ENCODE data around the gene PRDM5. TPM values are rescaled to one million over a fixed set of nuclear protein-coding genes. Genes with fewer than 3 reads are reported as not detected.

PRDM5 gene
- total RNA-seq, 1 experiment from 2014 or later: 7.1 TPM

DNA sequence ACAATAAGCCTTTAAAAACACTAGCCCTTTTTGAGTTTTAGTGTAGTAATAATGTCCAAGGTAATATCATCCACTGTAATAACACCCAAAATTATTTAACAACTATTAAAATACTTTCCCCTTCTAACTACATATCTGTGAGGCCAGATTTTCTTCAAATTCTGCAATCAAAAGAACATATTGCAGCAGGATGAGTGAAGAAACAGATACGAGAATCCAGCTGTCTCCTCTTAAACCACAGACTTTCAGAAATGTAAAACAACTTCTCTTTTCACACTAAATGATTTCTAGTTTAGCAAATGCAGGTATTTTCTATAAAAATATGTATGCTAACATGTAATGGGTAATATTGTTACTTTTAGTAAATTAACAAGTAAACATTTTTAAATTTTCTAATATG lies 148.9 kb downstream of the PRDM5 start:
- CTCF ChIA-PET: no interaction called here

DNA sequence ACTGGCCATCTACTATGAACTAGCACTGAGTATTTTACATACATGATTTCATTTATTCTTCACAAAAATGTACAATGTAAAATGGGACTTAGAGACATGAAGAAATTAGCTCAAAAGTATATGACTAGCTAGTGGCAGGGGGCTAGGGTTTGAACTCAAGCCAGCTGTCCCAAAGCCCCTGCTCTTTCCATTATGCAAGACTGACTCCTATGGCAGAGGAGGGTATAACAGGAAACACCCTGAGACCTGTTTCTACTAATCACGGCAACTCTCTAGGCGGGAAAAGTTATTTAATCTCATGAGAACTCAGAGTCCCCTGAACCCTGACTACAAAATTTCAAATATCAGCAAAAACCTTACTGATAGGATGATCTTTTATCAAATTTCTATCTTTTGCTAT lies 150.6 kb downstream of the PRDM5 start:
- H3K36me3 ChIP-seq (ENCODE audit: insufficient read depth, low read length, poor library complexity, severe bottlenecking): no peaks in the 10 kb centered on the region
- CTCF ChIA-PET: no interaction called here
- H3K4me3 ChIP-seq (ENCODE audit: low read depth, low read length, poor library complexity, severe bottlenecking): no peak overlapping the region
- no TSS peak for BruUV-seq (replicated peaks)
- no peaks in the 10 kb centered on the region for H3K27me3 ChIP-seq (replicated peaks; ENCODE audit: insufficient read depth, low read depth, low read length, poor library complexity)
- intact Hi-C loops (cut with micrococcal nuclease; ENCODE audit: unreplicated experiment): no loop called here
- no peak overlapping the region for H3K27ac ChIP-seq (ENCODE audit: low read depth, low read length, poor library complexity, severe bottlenecking)
- H3K4me1 ChIP-seq (ENCODE audit: insufficient read depth, low read length, poor library complexity, severe bottlenecking): no peaks in the 10 kb centered on the region
- DNase-seq (ENCODE audit: low spot score): no peak
- H3K9me3 ChIP-seq (ENCODE audit: low read depth, low read length, poor library complexity, severe bottlenecking): no peaks in the 10 kb centered on the region
- TF ChIP-seq, protein P1, sequence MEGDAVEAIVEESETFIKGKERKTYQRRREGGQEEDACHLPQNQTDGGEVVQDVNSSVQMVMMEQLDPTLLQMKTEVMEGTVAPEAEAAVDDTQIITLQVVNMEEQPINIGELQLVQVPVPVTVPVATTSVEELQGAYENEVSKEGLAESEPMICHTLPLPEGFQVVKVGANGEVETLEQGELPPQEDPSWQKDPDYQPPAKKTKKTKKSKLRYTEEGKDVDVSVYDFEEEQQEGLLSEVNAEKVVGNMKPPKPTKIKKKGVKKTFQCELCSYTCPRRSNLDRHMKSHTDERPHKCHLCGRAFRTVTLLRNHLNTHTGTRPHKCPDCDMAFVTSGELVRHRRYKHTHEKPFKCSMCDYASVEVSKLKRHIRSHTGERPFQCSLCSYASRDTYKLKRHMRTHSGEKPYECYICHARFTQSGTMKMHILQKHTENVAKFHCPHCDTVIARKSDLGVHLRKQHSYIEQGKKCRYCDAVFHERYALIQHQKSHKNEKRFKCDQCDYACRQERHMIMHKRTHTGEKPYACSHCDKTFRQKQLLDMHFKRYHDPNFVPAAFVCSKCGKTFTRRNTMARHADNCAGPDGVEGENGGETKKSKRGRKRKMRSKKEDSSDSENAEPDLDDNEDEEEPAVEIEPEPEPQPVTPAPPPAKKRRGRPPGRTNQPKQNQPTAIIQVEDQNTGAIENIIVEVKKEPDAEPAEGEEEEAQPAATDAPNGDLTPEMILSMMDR (conservative IDR thresholded peaks at IDR 0.05; ENCODE audit: low read depth, low read length): 0 out of 2 replicates have a peak, but pooled peaks have one; percentile 18
- TF ChIP-seq EZH2 (IDR thresholded peaks at IDR 0.05; ENCODE audit: borderline replicate concordance, low read depth, low read length, poor library complexity, severe bottlenecking): no peak
- POLR2A ChIA-PET (ENCODE audit: low non-redundant PET): no interaction called here

More for the DNA sequence above, 148.9 kb downstream of the PRDM5 start:
- Histone ChIP-seq H3K9me3 (ENCODE audit: low read depth, low read length, poor library complexity, severe bottlenecking) (no peaks in the 10 kb centered on the region), H3K4me1 (ENCODE audit: insufficient read depth, low read length, poor library complexity, severe bottlenecking) (no peaks in the 10 kb centered on the region), H3K27me3 (replicated peaks; ENCODE audit: insufficient read depth, low read depth, low read length, poor library complexity) (no peaks in the 10 kb centered on the region), H3K36me3 (ENCODE audit: insufficient read depth, low read length, poor library complexity, severe bottlenecking) (no peaks in the 10 kb centered on the region), H3K27ac (ENCODE audit: low read depth, low read length, poor library complexity, severe bottlenecking) (no peak overlapping the region), H3K4me3 (ENCODE audit: low read depth, low read length, poor library complexity, severe bottlenecking) (no peak overlapping the region)
- intact Hi-C loops (cut with micrococcal nuclease; ENCODE audit: unreplicated experiment): no loop called here
- no TSS peak for BruUV-seq (replicated peaks)
- DNase-seq (ENCODE audit: low spot score): no peak
- POLR2A ChIA-PET (ENCODE audit: low non-redundant PET): no interaction called here
- TF ChIP-seq EZH2 (IDR thresholded peaks at IDR 0.05; ENCODE audit: borderline replicate concordance, low read depth, low read length, poor library complexity, severe bottlenecking): no peak
- TF ChIP-seq, protein P1 (conservative IDR thresholded peaks at IDR 0.05; ENCODE audit: low read depth, low read length): no peak

DNA sequence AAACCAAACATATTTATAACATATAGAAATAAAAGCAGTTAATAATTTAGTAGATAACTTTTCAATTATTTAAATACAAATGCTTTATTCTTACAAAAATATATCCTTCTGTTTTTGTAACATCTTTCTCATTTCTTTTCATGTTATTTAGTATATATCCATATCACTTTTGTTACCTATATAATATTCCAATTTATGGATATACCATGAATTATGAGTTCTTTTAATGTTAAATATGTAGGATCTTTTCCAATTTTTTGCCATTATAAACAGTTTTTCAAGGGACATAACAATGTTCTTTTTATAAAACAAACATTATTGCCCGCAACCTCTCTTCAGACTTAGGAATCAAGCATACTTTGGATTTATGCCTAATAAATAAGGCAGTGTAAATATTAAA lies 151.6 kb downstream of the PRDM5 start:
- Histone ChIP-seq H3K27me3 (replicated peaks; ENCODE audit: insufficient read depth, low read depth, low read length, poor library complexity) (no peaks in the 10 kb centered on the region), H3K4me3 (ENCODE audit: low read depth, low read length, poor library complexity, severe bottlenecking) (no peak overlapping the region), H3K27ac (ENCODE audit: low read depth, low read length, poor library complexity, severe bottlenecking) (no peak overlapping the region), H3K36me3 (ENCODE audit: insufficient read depth, low read length, poor library complexity, severe bottlenecking) (no peaks in the 10 kb centered on the region), H3K9me3 (ENCODE audit: low read depth, low read length, poor library complexity, severe bottlenecking) (no peaks in the 10 kb centered on the region), H3K4me1 (ENCODE audit: insufficient read depth, low read length, poor library complexity, severe bottlenecking) (no peaks in the 10 kb centered on the region)
- ChIA-PET CTCF (no interaction called here), POLR2A (ENCODE audit: low non-redundant PET) (no interaction called here)
- DNase-seq (ENCODE audit: low spot score): no peak
- no TSS peak for BruUV-seq (replicated peaks)
- no peak for TF ChIP-seq EZH2 (IDR thresholded peaks at IDR 0.05; ENCODE audit: borderline replicate concordance, low read depth, low read length, poor library complexity, severe bottlenecking)
- TF ChIP-seq, protein P1 (conservative IDR thresholded peaks at IDR 0.05; ENCODE audit: low read depth, low read length): no peak
- intact Hi-C loops (cut with micrococcal nuclease; ENCODE audit: unreplicated experiment): no loop called here

Measured in A673 (cell line).